Left ventricle myocardium superior (tissue), 1 donor: ENCODE results near the gene UPK3BL2. TPM values are rescaled to one million over a fixed set of nuclear protein-coding genes. Genes with fewer than 3 reads are reported as not detected.
"Not testable (repeated sequence)": the region's sequence is repeated elsewhere in the genome, so short reads cannot be mapped to it uniquely, and the experiment has no call there.

ENCODE experiments used
- ATAC-seq: fragments of 200-7000 bp; cut with Tn5 transposase; one replicate; pipeline ENCODE4 v1.9.1; 2020; ENCODE audit warnings: mild to moderate bottlenecking, moderate library complexity
- DNase-seq: peaks from one replicate; pipeline ENCODE4 v3.0.0-alpha.2; 2020
- intact Hi-C: fragments of 100-400 bp; cut with micrococcal nuclease; formaldehyde crosslinking; loops from one replicate; pipeline ENCODE4 v1.11.0; 2022
- long read RNA-seq: library from polyadenylated mRNA; unstranded; transcript quantifications from one replicate; pipeline ENCODE4 v2.0.0, GENCODE V29; 2021
- total RNA-seq: library from RNA; stranded (reverse); fragmentation: NEBNext Ultra II Directional; extraction: Animal tissue kit (Norgen Biotek cat#: 25700); gene quantifications from one replicate; pipeline ENCODE4 v1.2.1, GENCODE V29; 2021
- donor health status: DM: no; HTN: yes; CAD: no; lungs with severe emphysema.

Gene UPK3BL2
- 2.9 TPM for total RNA-seq
- long read RNA-seq, result 0 reads

- intact Hi-C loops, DNase-seq: not testable (repeated sequence)
- peak; percentile 55 for ATAC-seq
Observed at GRCh38 chr7:102543596-102543995, at the start of gene UPK3BL2. Gene UPK3BL2, minus strand, starts transcription at chr7:102543696. Its CDS starts 60 bp downstream, at chr7:102543636.

GRCh38 chr7:102592477-102593019 is 49.1 kb upstream of the UPK3BL2 start:
- ATAC-seq, result peak; percentile 89
- peak; percentile 35 for DNase-seq
- intact Hi-C loops, result not testable (repeated sequence)

GRCh38 chr7:102589857-102590256 is 46.4 kb upstream of the UPK3BL2 start:
- DNase-seq, intact Hi-C loops: not testable (repeated sequence)
- peak; percentile 7 for ATAC-seq

- intact Hi-C loops, ATAC-seq, DNase-seq: not testable (repeated sequence)
Observed at GRCh38 chr7:102583495-102583894, 40.0 kb upstream of the UPK3BL2 start.

GRCh38 chr7:102581722-102582121 is 38.2 kb upstream of the UPK3BL2 start:
- ATAC-seq, DNase-seq, intact Hi-C loops: not testable (repeated sequence)

- intact Hi-C loops, DNase-seq: not testable (repeated sequence)
- ATAC-seq, result peak; percentile 3
Observed at GRCh38 chr7:102578486-102578885, 35.0 kb upstream of the UPK3BL2 start.

GRCh38 chr7:102577315-102578240 is 34.1 kb upstream of the UPK3BL2 start:
- DNase-seq, intact Hi-C loops, ATAC-seq: not testable (repeated sequence)

GRCh38 chr7:102576363-102576762 is 32.9 kb upstream of the UPK3BL2 start:
- DNase-seq, ATAC-seq, intact Hi-C loops: not testable (repeated sequence)

GRCh38 chr7:102574607-102575006 is 31.1 kb upstream of the UPK3BL2 start:
- DNase-seq, intact Hi-C loops, ATAC-seq: not testable (repeated sequence)

- ATAC-seq (peak; percentile 96), DNase-seq (peak; percentile 99)
- intact Hi-C loops, result not testable (repeated sequence)
Observed at GRCh38 chr7:102572261-102573239, 29.1 kb upstream of the UPK3BL2 start, which contains the start of gene POLR2J3. Gene POLR2J3, minus strand, starts transcription at chr7:102572583. Its CDS starts 62 bp downstream, at chr7:102572521.

GRCh38 chr7:102568620-102569019 is 25.1 kb upstream of the UPK3BL2 start:
- intact Hi-C loops, ATAC-seq: not testable (repeated sequence)
- DNase-seq, result peak; percentile 27

- intact Hi-C loops, DNase-seq: not testable (repeated sequence)
- peak; percentile 35 for ATAC-seq
Observed at GRCh38 chr7:102550808-102551422, 7.4 kb upstream of the UPK3BL2 start, which contains the start of gene SPDYE2. Gene SPDYE2, plus strand, starts transcription at chr7:102551226. Its CDS starts 2,030 bp downstream, at chr7:102553256.

GRCh38 chr7:102546353-102546752 is 2.9 kb upstream of the UPK3BL2 start:
- intact Hi-C loops, ATAC-seq: not testable (repeated sequence)
- peak; percentile 9 for DNase-seq

- DNase-seq, ATAC-seq, intact Hi-C loops: not testable (repeated sequence)
Observed at GRCh38 chr7:102545288-102545687, 1.8 kb upstream of the UPK3BL2 start.

- ATAC-seq, result peak; percentile 4
- intact Hi-C loops, DNase-seq: not testable (repeated sequence)
Observed at GRCh38 chr7:102544372-102544771, 876 bp upstream of the UPK3BL2 start.

- ATAC-seq, intact Hi-C loops: not testable (repeated sequence)
- peak; percentile 26 for DNase-seq
Observed at GRCh38 chr7:102542771-102543170, 725 bp downstream of the UPK3BL2 start.

GRCh38 chr7:102542083-102542482 is 1.4 kb downstream of the UPK3BL2 start:
- peak; percentile 20 for DNase-seq
- ATAC-seq, intact Hi-C loops: not testable (repeated sequence)

GRCh38 chr7:102540604-102541003 is 2.9 kb downstream of the UPK3BL2 start:
- DNase-seq, ATAC-seq, intact Hi-C loops: not testable (repeated sequence)
